NCI-H1930 (cell line): ENCODE results near the gene SRPK1.
"Not testable (repeated sequence)": the region's sequence is repeated elsewhere in the genome, so short reads cannot be mapped to it uniquely, and the experiment has no call there.

ENCODE experiments used
- DNase-seq, 2 experiments: peaks; one replicate each; lab custom pipeline; 2025; lab: John Stamatoyannopoulos, UW

SRPK1 gene

DNA sequence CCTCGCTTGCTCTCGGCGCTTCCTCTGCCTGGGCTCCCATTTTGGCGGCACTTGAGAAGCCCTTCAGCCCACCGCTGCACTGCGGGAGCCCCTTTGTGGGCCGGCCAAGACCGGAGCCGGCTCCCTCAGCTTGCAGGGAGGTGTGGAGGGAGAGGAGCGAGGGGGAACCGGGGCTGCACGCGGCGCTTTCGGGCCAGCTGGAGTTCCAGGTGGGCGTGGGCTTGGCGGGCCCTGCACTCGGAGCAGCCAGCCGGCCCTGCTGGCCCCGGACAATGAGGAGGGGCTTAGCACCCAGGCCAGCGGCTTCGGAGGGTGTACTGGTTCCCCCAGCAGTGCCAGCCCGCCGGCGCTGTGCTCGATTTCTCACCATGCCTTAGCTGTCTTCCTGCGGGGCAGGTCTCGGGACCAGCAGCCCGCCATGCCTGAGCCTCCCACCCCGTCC, 10.2 kb upstream of the SRPK1 start:
- no peak for DNase-seq

DNA sequence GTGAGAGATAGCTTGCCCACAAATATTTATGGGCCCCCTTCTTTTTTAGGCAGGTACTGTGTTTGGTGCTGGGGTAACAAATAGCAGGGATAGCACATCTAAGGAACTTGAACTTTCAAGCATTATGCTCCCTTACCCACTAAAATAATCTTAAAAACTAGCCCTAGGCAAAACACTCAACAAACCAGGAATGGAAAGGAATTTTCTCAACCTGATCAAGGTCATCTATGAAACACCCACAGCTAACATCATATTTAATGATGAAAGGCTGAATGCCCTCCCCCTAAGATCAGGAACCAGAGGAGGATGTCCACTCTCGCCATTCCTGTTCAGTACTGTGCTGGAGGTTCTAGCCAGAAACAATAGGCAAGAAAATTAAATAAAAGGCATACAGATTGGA, 8.7 kb upstream of the SRPK1 start:
- DNase-seq = no peak

DNA sequence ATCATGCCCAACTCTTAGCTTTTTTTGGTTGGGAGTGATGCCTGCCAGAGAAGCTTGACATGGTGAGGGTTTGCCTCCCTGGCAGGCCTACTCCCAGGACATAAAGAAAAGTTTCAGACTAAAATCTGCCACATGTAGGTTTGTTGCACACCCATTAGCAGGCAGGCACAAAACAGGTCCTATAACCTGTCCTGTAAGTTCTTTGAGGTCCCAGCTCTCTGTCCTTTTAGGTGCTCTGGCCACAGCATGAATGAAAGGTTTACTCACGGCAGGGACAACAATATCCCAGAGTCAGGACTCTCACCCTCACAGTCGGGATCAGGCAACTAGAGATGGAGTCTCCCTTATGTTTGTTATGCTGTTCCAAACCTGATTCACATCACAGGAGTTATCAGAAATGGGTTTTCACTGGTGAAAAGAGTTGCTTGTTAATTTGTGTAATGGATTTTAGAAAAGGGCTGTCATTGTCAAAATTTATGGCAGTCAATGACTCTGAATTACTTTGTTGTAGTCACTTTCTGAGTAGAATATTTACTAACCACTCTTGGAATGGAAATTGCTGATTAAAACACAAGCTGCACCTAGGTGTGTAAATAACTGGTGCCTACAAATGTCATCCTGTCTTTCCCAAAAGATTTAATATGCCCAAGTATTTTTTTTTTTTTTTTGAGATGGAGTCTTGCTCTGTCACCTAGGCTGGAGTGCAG, 5.8 kb upstream of the SRPK1 start:
- DNase-seq = no peak

DNA sequence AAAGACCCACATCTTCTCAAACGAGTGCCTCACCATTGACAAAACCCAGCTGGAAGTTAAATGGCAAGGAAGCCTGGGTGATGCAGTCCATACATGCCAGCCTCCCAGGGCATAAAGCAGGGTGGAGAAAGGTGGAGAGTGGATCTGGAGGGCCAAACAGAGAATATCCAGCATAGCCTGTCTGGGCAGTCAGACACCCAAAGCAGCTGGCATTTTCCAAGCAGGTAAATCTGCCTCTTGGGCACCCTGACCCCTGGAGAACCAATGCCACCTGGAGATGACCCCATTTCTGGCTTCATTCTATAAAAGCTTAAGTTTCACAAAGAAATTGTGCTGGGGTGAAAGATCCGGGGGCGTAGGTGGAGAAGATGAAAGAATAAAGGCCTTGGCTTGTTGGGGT, 5.1 kb upstream of the SRPK1 start:
- no peak for DNase-seq

DNA sequence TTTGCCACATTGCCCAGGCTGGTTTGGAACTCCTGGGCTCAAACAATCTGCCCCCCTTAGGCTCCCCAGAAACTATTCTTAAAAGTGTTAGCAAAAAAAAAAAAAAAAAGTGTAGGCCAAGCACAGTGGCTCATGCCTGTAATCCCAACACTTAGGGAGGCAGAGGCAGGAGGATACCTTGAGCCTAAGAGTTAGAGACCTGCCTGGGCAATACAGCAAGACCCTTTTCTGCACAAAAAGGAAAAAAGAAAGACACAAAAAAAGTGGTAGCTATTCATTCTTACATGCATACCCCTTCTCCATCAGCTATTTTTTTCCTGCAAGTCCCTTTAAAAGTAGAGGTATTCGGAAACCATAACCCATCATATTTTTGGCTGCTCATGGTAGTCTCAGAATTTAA, 3.2 kb upstream of the SRPK1 start:
- DNase-seq = no peak

DNA sequence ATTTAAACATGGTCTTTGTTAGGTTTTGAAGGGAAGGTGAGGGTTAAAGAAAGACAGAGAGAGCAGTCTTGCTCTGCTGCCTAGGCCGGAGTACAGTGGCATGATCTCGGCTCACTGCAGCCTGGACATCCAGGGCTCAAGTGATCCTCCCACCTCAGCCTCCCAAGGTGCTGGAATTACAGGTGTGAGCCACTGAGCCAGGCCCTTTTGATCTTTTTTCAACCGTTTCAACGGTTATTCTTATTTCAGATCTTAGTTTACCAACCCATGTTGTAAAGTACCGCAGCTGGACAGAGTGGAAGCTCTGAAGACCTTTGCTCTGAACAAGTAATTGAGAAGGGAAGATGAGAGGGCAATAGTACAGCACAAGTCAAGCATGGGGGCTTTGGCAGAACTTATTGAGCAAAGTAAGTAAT, 1.2 kb upstream of the SRPK1 start:
- DNase-seq = no peak

DNA sequence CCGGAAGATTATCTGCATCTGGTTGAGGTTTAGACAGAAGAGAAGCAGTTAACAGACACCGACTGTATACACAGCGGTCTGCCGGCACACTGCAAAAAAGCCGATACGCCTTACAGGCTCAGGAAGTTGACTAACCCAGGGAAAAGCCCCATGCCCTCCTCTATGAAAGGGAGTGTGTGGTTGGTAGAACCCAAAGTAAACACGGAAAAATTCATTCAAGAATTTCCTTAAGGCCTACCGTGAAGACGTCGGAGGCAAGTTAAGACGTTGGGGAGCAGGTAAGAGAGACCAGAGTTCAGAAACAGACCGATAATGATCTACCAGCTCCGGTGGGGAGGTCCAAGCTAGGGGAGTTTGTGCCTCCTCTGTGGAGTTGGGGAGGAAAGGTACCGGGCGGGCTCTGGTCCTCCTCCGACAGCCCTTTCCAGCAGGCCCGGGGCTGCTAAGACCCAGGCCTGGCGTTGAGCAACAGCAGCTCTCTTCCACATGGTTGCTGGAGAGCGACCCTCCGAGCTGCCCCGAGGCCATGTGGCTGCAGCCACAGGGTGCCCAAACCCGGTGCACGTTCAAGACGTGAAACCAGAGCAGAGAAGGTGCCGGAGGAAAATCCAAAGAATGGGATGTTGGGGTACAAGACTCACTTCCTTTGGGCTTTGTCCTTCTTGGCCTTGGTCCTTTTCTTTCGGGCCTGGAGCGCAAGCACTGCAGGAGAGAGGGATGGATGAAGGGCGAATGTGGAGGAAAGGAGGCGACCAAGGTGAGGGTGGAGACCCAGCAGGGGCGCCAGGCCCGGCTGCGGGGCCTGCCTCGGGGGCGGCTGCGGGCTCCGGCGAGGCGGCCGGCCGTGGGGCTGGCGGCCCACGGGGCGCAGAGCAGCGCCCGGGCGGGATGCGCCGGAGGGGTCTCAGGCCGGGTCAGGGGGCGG, 809 bp downstream of the SRPK1 start:
- no peak for DNase-seq

DNA sequence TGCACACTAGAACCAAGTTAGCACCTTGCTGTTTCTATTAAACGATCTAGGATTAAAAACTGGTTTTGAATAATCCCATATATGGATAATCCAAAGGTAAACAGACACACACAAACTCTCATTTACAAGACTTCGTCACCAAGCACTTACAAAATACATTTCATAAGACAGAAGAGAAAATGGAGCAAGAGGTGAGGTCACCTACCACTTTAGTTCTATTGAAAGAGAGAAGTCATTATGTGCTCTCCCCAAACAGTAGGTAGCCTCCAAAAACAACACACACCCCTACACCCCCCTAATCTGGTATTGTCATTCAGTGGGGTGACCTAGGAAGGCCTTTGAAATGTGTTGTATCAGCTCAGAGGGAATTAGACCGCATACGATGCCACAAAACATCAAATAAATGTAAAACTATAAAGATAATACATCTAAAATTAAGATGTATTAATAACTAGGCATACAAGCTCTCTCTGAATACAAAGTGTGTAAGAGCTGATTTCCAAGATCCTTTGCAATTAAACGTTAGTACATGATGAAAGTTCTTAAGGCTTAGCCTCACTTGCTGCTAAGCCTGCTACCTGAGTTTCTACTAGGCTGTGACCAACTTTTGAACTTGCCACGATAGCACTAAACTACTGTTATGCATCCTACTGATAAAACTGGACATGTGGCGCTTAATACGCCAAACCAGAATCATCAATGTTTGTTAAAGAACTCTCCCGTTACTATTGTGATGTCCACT, 1.6 kb downstream of the SRPK1 start:
- DNase-seq = no peak

DNA sequence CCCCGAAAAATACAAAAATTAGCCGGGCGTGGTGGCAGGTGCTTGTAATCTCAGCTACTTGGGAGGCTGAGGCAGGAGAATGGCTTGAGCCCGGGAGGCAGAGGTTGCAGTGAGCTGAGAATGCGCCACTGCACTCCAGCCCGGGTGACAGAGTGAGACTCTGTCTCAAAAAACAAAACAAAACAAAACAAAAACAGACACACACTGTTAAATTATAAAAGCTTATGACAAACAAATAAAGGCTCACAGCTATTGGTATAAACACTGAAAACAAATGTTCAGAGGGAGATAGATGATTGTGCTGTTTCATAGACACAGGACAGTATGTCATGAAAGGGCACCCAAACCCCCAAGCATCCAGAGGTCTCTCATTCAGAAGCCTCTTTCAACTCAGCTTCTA, 4.0 kb downstream of the SRPK1 start:
- not testable (repeated sequence) for DNase-seq

DNA sequence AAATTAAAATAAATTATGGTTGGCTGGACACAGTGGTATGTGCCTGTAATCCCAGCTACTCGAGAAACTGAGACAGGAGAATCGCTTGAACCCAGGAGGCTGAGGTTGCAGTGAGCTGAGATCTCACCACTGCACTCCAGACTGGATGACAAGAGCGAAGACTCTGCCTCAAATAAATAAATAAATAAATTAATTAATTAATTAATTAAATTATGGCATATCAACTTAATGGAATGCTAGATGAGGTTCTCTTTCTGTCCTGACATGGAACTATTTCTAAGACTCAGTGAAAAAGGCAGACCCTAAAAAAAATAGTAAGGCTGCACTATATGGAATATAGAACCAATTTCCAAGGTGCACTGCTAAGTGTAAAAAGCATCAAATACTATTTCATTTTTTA, 4.8 kb downstream of the SRPK1 start:
- no peak for DNase-seq

DNA sequence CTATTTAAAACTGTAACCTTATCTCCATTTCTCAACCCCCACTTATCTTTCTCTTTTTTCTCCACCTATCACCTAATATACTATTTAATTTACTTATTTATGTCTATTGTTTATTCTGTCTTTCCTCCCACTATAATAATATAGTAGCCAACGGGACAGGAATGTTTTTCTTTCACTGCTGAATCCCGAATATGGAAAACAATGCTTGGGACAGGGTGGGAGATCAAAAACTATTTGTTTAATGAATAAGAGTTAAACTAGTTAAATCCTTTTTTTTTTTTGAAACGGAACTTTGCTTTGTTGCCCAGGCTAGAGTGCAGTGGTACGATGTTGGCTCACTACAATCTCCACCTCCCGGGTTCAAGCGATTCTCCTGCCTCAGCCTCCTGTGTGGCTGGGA, 6.4 kb downstream of the SRPK1 start:
- DNase-seq = no peak

DNA sequence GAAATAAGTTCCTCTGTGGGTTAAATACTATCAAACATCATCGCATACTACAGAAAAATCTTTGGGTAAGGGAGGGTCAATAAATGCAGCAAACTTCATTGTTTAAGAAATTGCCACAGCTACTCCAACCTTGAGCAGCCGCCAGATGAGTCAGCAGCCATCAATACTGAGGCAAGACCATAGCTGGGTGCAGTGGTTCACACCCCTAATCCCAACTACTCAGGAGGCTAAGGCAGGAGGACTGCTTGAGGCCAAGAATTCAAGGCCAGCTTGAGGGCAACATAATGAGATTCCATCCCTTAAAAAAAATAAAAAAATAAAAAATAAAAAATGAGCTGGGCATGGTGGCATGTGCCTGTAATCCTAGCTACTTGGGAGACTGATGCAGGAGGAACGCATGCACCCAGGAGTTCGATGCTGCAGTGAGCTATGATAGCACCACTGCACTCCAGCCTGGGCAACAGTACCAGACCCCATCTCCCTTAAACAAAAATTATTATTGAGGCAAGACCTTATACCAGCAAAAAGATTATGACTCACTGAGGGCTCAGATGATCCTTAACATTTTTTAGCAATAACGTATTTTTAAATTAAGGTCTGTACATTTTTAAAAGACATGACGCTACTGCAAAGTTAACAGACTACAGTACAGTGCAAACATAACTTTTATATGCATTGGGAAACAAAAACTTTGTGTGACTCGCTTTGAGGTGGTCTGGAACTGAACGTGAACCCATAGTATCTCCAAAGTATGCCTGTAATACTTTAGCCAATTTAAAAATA, 8.8 kb downstream of the SRPK1 start:
- DNase-seq = no peak

DNA sequence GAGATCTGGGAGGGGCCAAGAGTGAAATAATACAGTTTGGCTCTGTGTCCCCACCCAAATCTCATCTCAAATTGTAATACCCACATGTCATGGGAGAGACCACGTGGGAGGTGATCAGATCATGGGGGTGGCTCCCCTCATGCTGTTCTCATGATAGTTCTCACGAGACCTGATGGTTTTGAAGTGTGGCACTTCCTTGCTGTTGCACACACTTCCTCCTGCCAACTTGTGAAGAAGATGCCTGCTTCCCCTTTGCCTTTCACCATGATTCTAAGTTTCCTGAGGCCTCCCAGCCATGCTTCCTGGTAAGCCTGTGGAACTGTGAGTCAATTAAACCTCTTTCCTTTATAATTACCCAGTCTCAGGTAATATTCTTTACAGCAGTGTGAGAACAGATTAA, 11.3 kb downstream of the SRPK1 start:
- DNase-seq = not testable (repeated sequence)

DNA sequence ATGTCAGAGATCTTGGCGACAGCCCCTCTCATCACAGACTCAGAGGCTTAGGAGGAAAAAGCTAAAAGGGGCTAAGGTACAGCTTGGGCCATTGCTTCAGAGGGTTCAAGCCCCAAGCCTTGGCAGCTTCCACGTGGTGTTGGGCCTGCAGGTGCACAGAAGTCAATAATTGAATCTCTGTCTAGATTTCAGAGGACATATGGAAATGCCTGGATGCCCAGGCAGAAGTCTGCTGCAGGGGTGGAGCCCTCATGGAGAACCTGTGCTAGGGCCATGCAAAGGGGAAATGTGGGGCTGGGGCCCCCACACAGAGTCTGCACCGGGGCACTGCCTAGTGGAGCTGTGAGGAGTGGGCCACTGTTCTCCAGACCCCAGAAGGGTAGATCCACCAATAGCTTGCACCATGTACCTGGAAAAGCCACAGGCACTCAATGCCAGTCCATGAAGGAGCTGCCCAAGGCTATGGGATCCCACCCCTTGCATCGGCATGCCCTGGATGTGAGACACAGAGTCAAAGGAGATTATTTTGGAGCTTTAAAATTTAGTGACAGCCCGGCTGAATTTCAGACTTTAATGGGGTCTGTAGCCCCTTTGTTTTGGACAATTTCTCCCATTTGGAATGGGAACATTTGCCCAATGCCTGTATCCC, 12.0 kb downstream of the SRPK1 start:
- DNase-seq = not testable (repeated sequence)

DNA sequence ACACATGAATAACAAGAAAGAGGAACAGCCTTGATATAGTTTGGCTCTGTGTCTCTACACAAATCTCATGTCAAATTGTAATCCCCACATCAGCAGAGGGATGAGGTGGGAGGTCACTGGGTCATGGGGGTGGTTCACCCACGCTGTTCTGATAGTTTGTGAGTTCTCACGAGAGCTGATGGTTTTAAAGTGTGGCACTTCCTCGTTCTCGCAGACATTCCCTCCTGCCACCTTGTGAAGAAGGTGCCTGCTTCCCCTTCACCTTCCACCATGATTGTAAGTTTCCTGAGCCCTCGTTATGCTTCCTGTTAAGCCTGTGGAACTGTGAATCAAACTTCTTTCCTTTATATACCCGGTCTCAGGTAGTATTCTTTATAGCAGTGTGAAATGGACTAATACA, 13.1 kb downstream of the SRPK1 start:
- no peak for DNase-seq

DNA sequence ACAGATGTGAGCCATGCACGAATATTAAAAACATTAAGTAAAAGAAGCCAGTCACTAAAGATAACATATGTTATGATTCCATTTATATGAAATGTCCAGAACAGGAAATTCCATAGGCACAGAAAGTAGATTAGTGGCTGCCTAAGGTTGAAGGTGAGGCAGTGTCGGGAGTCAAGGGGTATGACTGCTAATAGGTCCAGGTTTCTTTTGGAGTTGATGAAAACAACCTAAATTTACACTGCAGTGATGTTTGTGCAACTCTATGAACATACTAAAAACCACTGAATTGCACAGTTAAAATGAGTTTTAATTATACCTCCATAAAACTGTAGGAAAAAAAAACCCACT, 14.4 kb downstream of the SRPK1 start:
- no peak for DNase-seq

DNA sequence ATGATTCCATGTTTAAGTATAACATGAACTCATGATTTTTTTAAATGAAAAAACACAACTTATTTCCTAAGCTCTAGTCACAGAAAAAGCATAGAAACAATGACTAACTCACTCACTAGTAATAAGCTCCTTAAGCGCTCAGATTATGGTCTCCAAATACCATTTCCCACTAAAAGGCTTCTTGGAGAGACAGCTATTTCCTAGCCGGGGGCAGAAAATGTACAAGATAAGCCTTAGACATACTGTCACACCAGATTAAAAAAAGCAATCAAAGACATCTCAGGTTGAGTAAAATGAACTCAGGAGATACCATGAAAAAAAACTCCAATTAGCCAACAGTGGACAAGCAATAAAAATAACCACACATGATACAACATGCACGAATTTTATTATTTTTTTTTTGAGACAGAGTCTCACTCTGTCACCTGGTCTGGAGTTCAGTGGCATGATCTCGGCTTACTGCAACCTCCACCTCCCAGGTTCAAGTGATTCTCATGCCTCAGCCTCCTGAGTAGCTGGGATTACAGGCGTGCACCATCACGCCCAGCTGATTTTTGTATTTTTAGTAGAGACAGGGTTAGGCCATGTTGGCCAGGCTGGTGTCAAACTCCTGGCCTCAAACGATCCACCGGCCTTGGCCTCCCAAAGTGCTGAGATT, 14.9 kb downstream of the SRPK1 start:
- no peak for DNase-seq

DNA sequence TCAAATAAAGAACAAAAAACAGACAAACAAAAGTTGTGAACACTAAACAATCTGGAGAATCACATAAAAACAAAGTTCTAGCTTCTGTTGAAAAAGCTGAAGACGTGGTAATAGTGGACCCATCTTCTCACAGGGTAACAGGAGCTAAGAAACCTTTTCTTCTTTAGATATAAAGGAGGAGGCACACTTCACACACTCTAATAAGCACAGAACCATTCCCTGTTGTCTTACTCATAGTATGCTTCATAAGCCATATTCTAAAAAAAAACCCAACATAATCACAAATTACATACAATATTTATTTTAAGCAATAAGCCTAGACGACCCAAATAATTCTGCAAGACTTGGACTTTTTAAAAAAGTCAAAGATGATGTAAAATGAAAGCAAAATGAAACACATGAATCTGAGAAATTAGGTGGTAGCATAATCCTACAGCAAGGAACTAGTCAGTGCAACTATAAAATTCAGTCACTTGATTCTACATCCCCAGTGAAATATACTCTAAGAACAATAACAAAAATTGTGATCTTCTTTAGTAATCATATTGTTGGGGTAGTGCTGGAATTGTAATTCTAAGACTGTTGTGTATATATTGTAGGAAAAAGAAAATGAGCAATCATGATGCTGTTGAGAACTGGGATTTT, 15.6 kb downstream of the SRPK1 start:
- DNase-seq = no peak

DNA sequence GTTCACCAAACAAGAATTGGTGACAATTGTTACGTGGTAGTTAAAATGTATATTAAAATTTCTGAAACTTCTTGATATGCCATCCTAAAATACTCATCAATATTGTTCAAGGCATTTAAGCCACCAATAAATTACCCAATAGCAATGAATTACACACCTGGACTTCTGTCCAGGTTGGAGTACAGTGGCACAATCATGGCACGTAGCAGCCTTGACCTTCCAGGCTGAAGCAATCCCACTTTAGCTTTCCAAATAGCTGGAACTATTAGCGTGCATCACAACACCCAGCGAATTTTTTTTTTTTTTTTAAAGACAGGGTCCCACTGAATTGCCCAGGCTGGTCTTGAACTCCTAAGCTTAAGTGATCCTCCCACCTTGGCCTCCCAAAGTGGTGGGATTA, 17.2 kb downstream of the SRPK1 start:
- no peak for DNase-seq

DNA sequence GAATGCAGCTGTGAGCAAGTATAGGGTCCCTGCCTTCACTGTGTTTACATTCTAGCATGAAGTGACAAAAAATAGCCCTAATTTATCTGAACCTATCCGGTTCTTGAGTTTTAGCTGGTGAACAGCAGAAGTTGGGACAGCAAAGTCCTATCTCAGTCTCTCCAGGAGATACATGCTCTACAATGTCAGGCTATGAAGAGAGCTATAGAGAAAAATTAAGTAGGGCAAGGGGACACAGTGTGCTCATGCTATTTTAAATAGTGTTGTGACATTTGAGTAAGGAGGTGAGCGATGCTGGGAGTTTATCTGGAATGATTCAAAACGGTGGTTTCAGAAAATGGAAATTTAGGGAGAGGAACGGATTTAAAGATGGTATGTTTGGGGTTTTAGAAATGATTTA, 20.4 kb downstream of the SRPK1 start:
- DNase-seq = no peak
